Measurements from ENCODE around the gene ERCC4.

DNA sequence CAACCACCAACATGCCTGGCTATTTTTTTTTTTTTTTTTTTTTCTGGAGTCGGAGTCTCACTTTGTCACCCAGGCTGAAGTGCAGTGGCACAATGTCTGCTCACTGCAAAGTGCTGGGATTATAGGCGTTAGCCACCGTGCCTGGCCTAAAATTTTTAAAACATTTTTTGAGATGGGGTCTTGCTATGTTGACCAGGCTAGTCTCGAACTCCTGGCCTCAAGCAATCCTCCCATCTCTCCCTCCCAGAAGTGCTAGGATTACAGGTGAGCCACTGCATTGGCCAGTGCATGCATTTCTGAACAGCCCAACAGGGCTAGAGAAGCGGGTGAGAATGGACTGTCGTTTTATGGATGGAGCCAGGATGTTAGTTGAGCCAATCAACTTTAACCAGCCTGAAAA is 72.4 kb downstream of the ERCC4 start:
- TF ChIP-seq USF1 (IDR thresholded peaks at IDR 0.05) = no peak
- no peak for TF ChIP-seq TEAD4 (IDR thresholded peaks at IDR 0.05)
- TF ChIP-seq REST (IDR thresholded peaks at IDR 0.05; ENCODE audit: low read depth) = no peak
- TF ChIP-seq YY1 (IDR thresholded peaks at IDR 0.05; ENCODE audit: low read depth) = no peak
- TF ChIP-seq TAF1 (IDR thresholded peaks at IDR 0.05; ENCODE audit: low read depth) = no peak

Data from Ishikawa (cell line).